K562 (cell line): Measurements from ENCODE around the gene EDRF1.

ENCODE experiments used
- JUND ChIP-seq, 2 experiments: IDR thresholded peaks; 2 replicates in 1 of 2; 3 replicates in 1 of 2; pipeline ENCODE4 v1.6.1; 2011; ENCODE audit warnings: borderline replicate concordance in 2 of 2, low read depth in 2 of 2, low read length in 2 of 2, improper control_type of control experiment in 1 of 2, missing biosample characterization in 1 of 2, missing genetic modification characterization in 1 of 2, missing genetic modification reagents in 1 of 2
- TF ChIP-seq, protein P1 (sequence below): sonication (generic); formaldehyde crosslinking; IDR thresholded peaks from 2 replicates; pipeline ENCODE4 v1.9.0; 2022; ENCODE audit warnings: mild to moderate bottlenecking, missing genetic modification reagents

DNA sequence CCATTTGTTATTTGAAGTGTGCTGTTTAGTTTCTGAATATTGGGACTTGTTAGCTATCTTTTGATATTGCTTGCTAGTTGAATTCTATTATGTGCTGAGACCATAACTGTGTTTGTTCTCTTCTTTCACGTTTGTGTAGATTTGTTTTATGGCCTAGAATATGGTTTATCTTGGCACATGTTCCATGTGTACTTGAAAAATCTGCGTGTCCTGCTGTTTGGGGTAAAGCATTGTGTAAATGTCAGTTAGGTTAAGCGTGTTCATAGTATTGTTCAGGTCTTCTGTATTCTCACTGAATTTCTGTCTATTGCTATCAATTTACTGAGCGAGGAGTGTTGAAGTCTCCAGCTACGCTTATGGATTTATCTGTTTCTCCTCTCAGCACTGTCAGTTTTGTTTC is 36.7 kb downstream of the EDRF1 start:
- no peak for TF ChIP-seq JUND (IDR thresholded peaks at IDR 0.05; ENCODE audit: borderline replicate concordance, low read depth, low read length)
- TF ChIP-seq JUND (tag; IDR thresholded peaks at IDR 0.05; ENCODE audit: borderline replicate concordance, low read depth, low read length): no peak
- TF ChIP-seq, protein P1, sequence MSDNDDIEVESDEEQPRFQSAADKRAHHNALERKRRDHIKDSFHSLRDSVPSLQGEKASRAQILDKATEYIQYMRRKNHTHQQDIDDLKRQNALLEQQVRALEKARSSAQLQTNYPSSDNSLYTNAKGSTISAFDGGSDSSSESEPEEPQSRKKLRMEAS (CRISPR knock-in tag): no peak
